Neuron (in vitro differentiated cells): ENCODE data around the gene CC2D2B.
"Not testable (repeated sequence)": the region's sequence is repeated elsewhere in the genome, so short reads cannot be mapped to it uniquely, and the experiment has no call there.

Experiments used
- H2AFZ ChIP-seq: one replicate; pipeline ENCODE4 v1.6.1; 2013; ENCODE audit warnings: low read depth, mild to moderate bottlenecking, inconsistent platforms, low read length, moderate library complexity
- H3K27me3 ChIP-seq: one replicate; pipeline ENCODE4 v1.6.1; 2013; ENCODE audit warnings: low read length; ENCODE audit not compliant: insufficient read depth
- H3K36me3 ChIP-seq: one replicate; pipeline ENCODE4 v1.6.1; 2013; ENCODE audit warnings: low read length; ENCODE audit not compliant: insufficient read depth
- H3K4me1 ChIP-seq: one replicate; pipeline ENCODE4 v1.6.1; 2013; ENCODE audit warnings: low read length; ENCODE audit not compliant: insufficient read depth
- H3K4me3 ChIP-seq: 2 replicates; pipeline ENCODE4 v1.5.1; 2013; ENCODE audit warnings: mild to moderate bottlenecking, low read length, moderate library complexity
- H3K9me3 ChIP-seq: one replicate; pipeline ENCODE4 v1.6.1; 2013; ENCODE audit warnings: low read length

The CC2D2B gene

GRCh38 chr10:96047004-96047649, 139.4 kb downstream of the CC2D2B start:
- peaks cover 56% of the 10 kb centered on the region for H3K36me3 ChIP-seq
- H2AFZ ChIP-seq = no peak overlapping the region
- H3K27me3 ChIP-seq = no peaks in the 10 kb centered on the region
- no peaks in the 10 kb centered on the region for H3K9me3 ChIP-seq
- peaks cover 19% of the 10 kb centered on the region for H3K4me1 ChIP-seq
- no peak overlapping the region for H3K4me3 ChIP-seq

GRCh38 chr10:96047925-96048324, 140.2 kb downstream of the CC2D2B start:
- Histone ChIP-seq H3K4me1 (peaks cover 19% of the 10 kb centered on the region), H3K36me3 (peaks cover 62% of the 10 kb centered on the region)
- H2AFZ ChIP-seq, H3K9me3 ChIP-seq, H3K27me3 ChIP-seq, H3K4me3 ChIP-seq: not testable (repeated sequence)

- Histone ChIP-seq H3K27me3 (no peaks in the 10 kb centered on the region), H2AFZ (no peak overlapping the region), H3K9me3 (no peaks in the 10 kb centered on the region), H3K36me3 (peaks cover 72% of the 10 kb centered on the region), H3K4me1 (peaks cover 19% of the 10 kb centered on the region), H3K4me3 (no peak overlapping the region)
Observed at GRCh38 chr10:96049340-96049739, 141.6 kb downstream of the CC2D2B start.

- Histone ChIP-seq H3K36me3 (peaks cover 85% of the 10 kb centered on the region), H3K27me3 (no peaks in the 10 kb centered on the region), H3K9me3 (no peaks in the 10 kb centered on the region), H2AFZ (no peak overlapping the region), H3K4me3 (no peak overlapping the region), H3K4me1 (no peaks in the 10 kb centered on the region)
Observed at GRCh38 chr10:96053985-96054384, 146.2 kb downstream of the CC2D2B start.

GRCh38 chr10:96056787-96057186, 149.0 kb downstream of the CC2D2B start:
- H3K4me3 ChIP-seq = no peak overlapping the region
- H3K4me1 ChIP-seq = no peaks in the 10 kb centered on the region
- peaks cover 88% of the 10 kb centered on the region for H3K36me3 ChIP-seq

GRCh38 chr10:96061232-96061631, 153.5 kb downstream of the CC2D2B start:
- Histone ChIP-seq H2AFZ (no peak overlapping the region), H3K4me3 (no peak overlapping the region), H3K9me3 (no peaks in the 10 kb centered on the region), H3K4me1 (no peaks in the 10 kb centered on the region), H3K36me3 (peaks cover 60% of the 10 kb centered on the region), H3K27me3 (no peaks in the 10 kb centered on the region)

More at GRCh38 chr10:96056787-96057186, 149.0 kb downstream of the CC2D2B start:
- Histone ChIP-seq H3K27me3 (no peaks in the 10 kb centered on the region), H3K9me3 (no peaks in the 10 kb centered on the region), H2AFZ (no peak overlapping the region)

- H3K9me3 ChIP-seq = no peaks in the 10 kb centered on the region
- H2AFZ ChIP-seq = no peak overlapping the region
- no peaks in the 10 kb centered on the region for H3K4me1 ChIP-seq
- no peaks in the 10 kb centered on the region for H3K27me3 ChIP-seq
- H3K36me3 ChIP-seq = no peaks in the 10 kb centered on the region
- H3K4me3 ChIP-seq = no peak overlapping the region
Observed at GRCh38 chr10:96072674-96073073, 164.9 kb downstream of the CC2D2B start.

- Histone ChIP-seq H3K4me1 (no peaks in the 10 kb centered on the region), H3K27me3 (no peaks in the 10 kb centered on the region), H3K9me3 (no peaks in the 10 kb centered on the region), H2AFZ (no peak overlapping the region), H3K36me3 (no peaks in the 10 kb centered on the region), H3K4me3 (no peak overlapping the region)
Observed at GRCh38 chr10:96073722-96074121, 165.9 kb downstream of the CC2D2B start.

- Histone ChIP-seq H3K36me3 (no peaks in the 10 kb centered on the region), H3K4me3 (no peak overlapping the region), H2AFZ (no peak overlapping the region)
Observed at GRCh38 chr10:96074776-96075175, 167.0 kb downstream of the CC2D2B start.

GRCh38 chr10:96075977-96076376, 168.2 kb downstream of the CC2D2B start:
- H3K9me3 ChIP-seq = no peaks in the 10 kb centered on the region
- H2AFZ ChIP-seq = no peak overlapping the region
- H3K4me1 ChIP-seq = peaks cover 3% of the 10 kb centered on the region
- H3K4me3 ChIP-seq = no peak overlapping the region
- no peaks in the 10 kb centered on the region for H3K36me3 ChIP-seq
- no peaks in the 10 kb centered on the region for H3K27me3 ChIP-seq

More at GRCh38 chr10:96074776-96075175, 167.0 kb downstream of the CC2D2B start:
- no peaks in the 10 kb centered on the region for H3K27me3 ChIP-seq
- no peaks in the 10 kb centered on the region for H3K4me1 ChIP-seq
- no peaks in the 10 kb centered on the region for H3K9me3 ChIP-seq

GRCh38 chr10:96077156-96077555, 169.4 kb downstream of the CC2D2B start:
- no peak overlapping the region for H3K4me3 ChIP-seq
- H3K27me3 ChIP-seq = no peaks in the 10 kb centered on the region
- no peaks in the 10 kb centered on the region for H3K36me3 ChIP-seq
- H3K9me3 ChIP-seq = no peaks in the 10 kb centered on the region
- no peak overlapping the region for H2AFZ ChIP-seq
- H3K4me1 ChIP-seq = peaks cover 3% of the 10 kb centered on the region

- Histone ChIP-seq H3K36me3 (no peaks in the 10 kb centered on the region), H2AFZ (no peak overlapping the region), H3K4me3 (no peak overlapping the region)
Observed at GRCh38 chr10:96082153-96082552, 174.4 kb downstream of the CC2D2B start.

More at GRCh38 chr10:96082153-96082552, 174.4 kb downstream of the CC2D2B start:
- Histone ChIP-seq H3K9me3 (no peaks in the 10 kb centered on the region), H3K4me1 (peaks cover 3% of the 10 kb centered on the region), H3K27me3 (no peaks in the 10 kb centered on the region)
